HepG2 (cell line): ENCODE data around the gene TAF1C. TPM values are rescaled to one million over a fixed set of nuclear protein-coding genes. Genes with fewer than 3 reads are reported as not detected.

ENCODE experiments used
- ATAC-seq: fragments of 200-7000 bp; cut with Tn5 transposase; 3 replicates; pipeline ENCODE4 v1.9.1; 2020; ENCODE audit warnings: mild to moderate bottlenecking, moderate library complexity
- BruUV-seq: library from RNA; stranded (reverse); fragments of 400-500 nt; replicated peaks from 2 replicates; lab custom pipeline; 2021; lab: Mats Ljungman, UMichigan
- CTCF ChIA-PET: fragments of 300-600 bp; formaldehyde crosslinking; extraction: SDS; loops from one replicate; lab custom pipeline; 2021; ENCODE audit warnings: low total read pairs, inconsistent platforms, low intra/inter-chr PET ratio; lab: Yijun Ruan, JAX
- POLR2A ChIA-PET: fragments of 350-600 bp; sonication (Branson Sonifier 250); formaldehyde crosslinking; loops from one replicate; lab custom pipeline; 2020; ENCODE audit warnings: antibody characterized with exemption, inconsistent platforms; lab: Yijun Ruan, JAX
- DNase-seq: peaks from one replicate; pipeline ENCODE4 v3.0.0-alpha.2; 2015; ENCODE audit warnings: low spot score
- FAIRE-seq: peaks from 3 replicates; lab custom pipeline; 2011; peaks lifted over from hg19 to GRCh38; lab: Jason Lieb, UNC
- H2AFZ ChIP-seq: one replicate; pipeline ENCODE4 v1.6.1; 2011; ENCODE audit warnings: low read length, inconsistent platforms
- H3K27ac ChIP-seq: fragments of 300-600 bp; 3 replicates; pipeline ENCODE4 v1.8.0; 2011; ENCODE audit warnings: mixed run types, mild to moderate bottlenecking, mixed read lengths, low read length, inconsistent platforms; ENCODE audit not compliant: insufficient read depth; ENCODE audit errors: extremely low read length
- H3K27me3 ChIP-seq, 2 experiments: fragments of 200-600 bp in 1 of 2; 2 replicates in 1 of 2; 3 replicates in 1 of 2; pipeline versions ENCODE4 v1.6.0 to v1.8.0; 2011; ENCODE audit warnings: low read length in 2 of 2, mild to moderate bottlenecking in 2 of 2, moderate library complexity in 2 of 2, inconsistent platforms in 1 of 2; ENCODE audit not compliant: insufficient read depth in 2 of 2, control insufficient read depth in 1 of 2
- H3K36me3 ChIP-seq, 2 experiments: fragments of 200-600 bp in 1 of 2; replicated peaks in 1 of 2; 2 replicates in 1 of 2; 3 replicates in 1 of 2; pipeline versions ENCODE4 v1.5.1 to v1.8.0; 2011; ENCODE audit warnings: low read length in 2 of 2, inconsistent platforms in 1 of 2; ENCODE audit not compliant: insufficient read depth in 2 of 2, control insufficient read depth in 1 of 2
- H3K4me1 ChIP-seq: 2 replicates; pipeline ENCODE4 v1.5.1; 2012; ENCODE audit warnings: low read length, inconsistent platforms; ENCODE audit not compliant: insufficient read depth
- H3K4me2 ChIP-seq: 2 replicates; pipeline ENCODE4 v1.6.0; 2011; ENCODE audit warnings: low read depth, low read length, inconsistent platforms
- H3K4me3 ChIP-seq, 3 experiments: fragments of 200-600 bp in 1 of 3; sonication (generic), shearing (Covaris generic) in 1 of 3; replicated peaks in 1 of 3; 2 replicates each; pipeline ENCODE4 v1.5.1; 2011 to 2016; ENCODE audit warnings: low read length in 3 of 3, inconsistent platforms in 2 of 3, low read depth in 2 of 3, mild to moderate bottlenecking in 2 of 3, control low read depth in 1 of 3, mixed read lengths in 1 of 3; ENCODE audit not compliant: insufficient read depth in 1 of 3
- H3K79me2 ChIP-seq: one replicate; pipeline ENCODE4 v1.6.1; 2011; ENCODE audit warnings: low read length, inconsistent platforms; ENCODE audit not compliant: insufficient read depth
- H3K9ac ChIP-seq: 2 replicates; pipeline ENCODE4 v1.6.0; 2011; ENCODE audit warnings: mild to moderate bottlenecking, low read depth, low read length, inconsistent platforms; ENCODE audit not compliant: insufficient read depth
- H3K9me3 ChIP-seq: 2 replicates; pipeline ENCODE4 v1.5.1; 2012; ENCODE audit warnings: mild to moderate bottlenecking, low read length
- H4K20me1 ChIP-seq: 2 replicates; pipeline ENCODE4 v1.6.0; 2011; ENCODE audit warnings: inconsistent platforms, mild to moderate bottlenecking, low read length, moderate library complexity; ENCODE audit not compliant: insufficient read depth
- ARNTL ChIP-seq: sonication (generic); formaldehyde crosslinking; IDR thresholded peaks from 2 replicates; pipeline ENCODE4 v1.4.0; 2020; ENCODE audit warnings: mild to moderate bottlenecking, missing genetic modification reagents
- BCL3 ChIP-seq: sonication (generic); formaldehyde crosslinking; IDR thresholded peaks from 2 replicates; pipeline ENCODE4 v1.5.1; 2020; ENCODE audit warnings: mild to moderate bottlenecking, missing genetic modification reagents, moderate library complexity
- BORCS8-MEF2B ChIP-seq: sonication (generic); formaldehyde crosslinking; IDR thresholded peaks from 2 replicates; pipeline ENCODE4 v1.8.0; 2022; ENCODE audit warnings: mild to moderate bottlenecking, missing genetic modification reagents
- CREM ChIP-seq, 2 experiments: sonication (generic) in 1 of 2; formaldehyde crosslinking in 1 of 2; IDR thresholded peaks; 2 replicates each; pipeline versions ENCODE4 v1.4.0 to v1.6.1; 2016 to 2020; ENCODE audit warnings: antibody characterized with exemption in 1 of 2, mild to moderate bottlenecking in 1 of 2, missing genetic modification reagents in 1 of 2
- HES4 ChIP-seq: sonication (generic); formaldehyde crosslinking; IDR thresholded peaks from 2 replicates; pipeline ENCODE4 v1.9.0; 2021; ENCODE audit warnings: mild to moderate bottlenecking, missing genetic modification reagents, borderline replicate concordance
- NCOA2 ChIP-seq: sonication (generic); formaldehyde crosslinking; IDR thresholded peaks from 2 replicates; pipeline ENCODE4 v1.8.0; 2022; ENCODE audit warnings: inconsistent platforms
- NFYB ChIP-seq: sonication (generic); formaldehyde crosslinking; IDR thresholded peaks from 2 replicates; pipeline ENCODE4 v1.4.0; 2020; ENCODE audit warnings: missing genetic modification reagents
- RBFOX2 ChIP-seq: fragments of 200-400 bp; formaldehyde crosslinking; IDR thresholded peaks from 2 replicates; pipeline ENCODE4 v1.6.1; 2017; ENCODE audit warnings: low read depth, mild to moderate bottlenecking, low read length
- THAP9 ChIP-seq: sonication (generic); formaldehyde crosslinking; IDR thresholded peaks from 2 replicates; pipeline ENCODE4; 2020; ENCODE audit warnings: missing genetic modification reagents, mild to moderate bottlenecking, borderline replicate concordance
- ZKSCAN1 ChIP-seq: fragments of 150-350 bp; IDR thresholded peaks from 2 replicates; pipeline ENCODE4 v1.6.1; 2014; ENCODE audit warnings: low read length
- ZNF350 ChIP-seq: sonication (generic); formaldehyde crosslinking; IDR thresholded peaks from 2 replicates; pipeline ENCODE4 v1.4.0; 2020; ENCODE audit warnings: mild to moderate bottlenecking, low read depth, missing genetic modification reagents, borderline replicate concordance
- ZNF501 ChIP-seq: sonication (generic); formaldehyde crosslinking; IDR thresholded peaks from 2 replicates; pipeline ENCODE4 v1.5.1; 2020; ENCODE audit warnings: mild to moderate bottlenecking, moderate library complexity, missing genetic modification reagents
- ZNF563 ChIP-seq: sonication (generic); formaldehyde crosslinking; IDR thresholded peaks from 2 replicates; pipeline ENCODE4 v1.8.0; 2022; ENCODE audit warnings: mild to moderate bottlenecking, moderate library complexity, missing genetic modification reagents
- ZNF576 ChIP-seq: sonication (generic); formaldehyde crosslinking; IDR thresholded peaks from 2 replicates; pipeline ENCODE4 v1.4.0; 2020; ENCODE audit warnings: mild to moderate bottlenecking, missing genetic modification reagents
- ZNF768 ChIP-seq: sonication (generic); formaldehyde crosslinking; IDR thresholded peaks from 2 replicates; pipeline ENCODE4 v1.4.0; 2020; ENCODE audit warnings: missing genetic modification reagents
- WGBS: methylation state at CpG from one replicate; pipeline ENCODE4 v1.1.6; 2017; ENCODE audit warnings: low lambda C conversion rate; 5-methylcytosine and 5-hydroxymethylcytosine counted together
- in situ Hi-C: cut with HindIII; loops from 2 replicates; pipeline ENCODE4 v1.10.0; 2017; ENCODE audit warnings: low pct_unique_long_range_greater_than_20kb; ENCODE audit not compliant: extremely low pct_ligation_motif_present
- intact Hi-C: fragments of 100-400 bp; cut with micrococcal nuclease; formaldehyde crosslinking; loops from one replicate; pipeline ENCODE4 v1.10.0; 2022; ENCODE audit not compliant: unreplicated experiment
- polyA plus RNA-seq, 8 experiments: library from polyadenylated mRNA; depleted of rRNA in 3 of 8; stranded (reverse) in 7 of 8; unstranded in 1 of 8; fragments of >200 nt; fragmentation: Illumina TruSeq in 4 of 8; extraction: Trizol in 4 of 8; gene quantifications; 2 replicates each; pipeline versions ENCODE4 v1.2.1 to v1.2.3, GENCODE V29; 2011 to 2016; ENCODE audit warnings: low read depth in 4 of 8, missing spikeins in 1 of 8, mixed read lengths in 1 of 8; ENCODE audit not compliant: insufficient read depth in 1 of 8
- total RNA-seq, 5 experiments: library from RNA; depleted of rRNA; stranded (reverse); fragments of >200 nt; fragmentation: Illumina TruSeq; extraction: Trizol; gene quantifications; 2 replicates each; pipeline ENCODE4 v1.2.3, GENCODE V29; 2016; ENCODE audit warnings: low read depth in 1 of 5

The TAF1C gene
- total and polyA plus RNA-seq, 2 of the 13 experiments (the other 11 are each of a cell fraction or from before 2014, with no cell fraction given), result 15.6 to 20.8 TPM

- DNase-seq, result no peak
- Histone ChIP-seq H3K36me3 (no peaks in the 10 kb centered on the region), H3K9ac (no peak overlapping the region), H3K4me3 (no peak overlapping the region), H3K4me2 (no peak overlapping the region), H3K27ac (no peak overlapping the region), H3K79me2 (no peaks in the 10 kb centered on the region), H3K9me3 (no peaks in the 10 kb centered on the region), H2AFZ (no peak overlapping the region), H3K4me1 (no peaks in the 10 kb centered on the region), H3K27me3 (peaks cover 22 to 60% of the 10 kb centered on the region in 2 experiments; a peak in 4 of 5 replicates), H4K20me1 (no peaks in the 10 kb centered on the region)
- ChIA-PET CTCF (no interaction called here), POLR2A (no interaction called here)
- in situ Hi-C loops, result loop anchor here (25.0 kb wide), 1 partner anchor 238 kb away; the partner anchor contains the start of genes NECAB2 and OSGIN1
- intact Hi-C loops, result loop anchor here (5.0 kb wide), 1 partner anchor 538 kb away; no protein-coding TSS in a partner anchor
- WGBS, result 24% methylated on average over 10 of the region's 10 CpGs
- no TSS peak for BruUV-seq
- 0 out of 2 replicates have a peak, but pooled peaks have one; percentile 20 for TF ChIP-seq ZNF768 (CRISPR knock-in tag)
- TF ChIP-seq NCOA2 (CRISPR knock-in tag), result no peak
- ATAC-seq, result no peak
- FAIRE-seq, result no peak
These were observed 13.0 kb upstream of the TAF1C start for GRCh38 chr16:84199861-84200260.

GRCh38 chr16:84199097-84199496, 12.2 kb upstream of the TAF1C start:
- POLR2A ChIA-PET, result no interaction called here
- DNase-seq, result no peak
- H3K4me1 ChIP-seq, result no peaks in the 10 kb centered on the region
- no TSS peak for BruUV-seq
- in situ Hi-C loops (loop anchor here (25.0 kb wide), 1 partner anchor 237 kb away; the partner anchor contains the start of genes NECAB2 and OSGIN1), intact Hi-C loops (loop anchor here (5.0 kb wide), 1 partner anchor 537 kb away; no protein-coding TSS in a partner anchor)
- FAIRE-seq, result no peak
- no peak overlapping the region for H3K27ac ChIP-seq
- no peak overlapping the region for H3K4me2 ChIP-seq
- H3K27me3 ChIP-seq, result peaks cover 25 to 68% of the 10 kb centered on the region in 2 experiments; a peak in 4 of 5 replicates
- CTCF ChIA-PET, result no interaction called here
- H3K36me3 ChIP-seq, result no peaks in the 10 kb centered on the region
- ATAC-seq, result no peak
- H2AFZ ChIP-seq, result no peak overlapping the region
- H3K79me2 ChIP-seq, result no peaks in the 10 kb centered on the region
- 34% methylated on average over 13 of the region's 13 CpGs for WGBS
- H3K4me3 ChIP-seq, result no peak overlapping the region
- H3K9me3 ChIP-seq, result no peaks in the 10 kb centered on the region
- H4K20me1 ChIP-seq, result no peaks in the 10 kb centered on the region
- H3K9ac ChIP-seq, result no peak overlapping the region
- TF ChIP-seq BORCS8-MEF2B (CRISPR knock-in tag), result no peak
- TF ChIP-seq CREM (IDR thresholded peaks at IDR 0.05), result no peak
- no peak for TF ChIP-seq CREM (CRISPR knock-in tag; IDR thresholded peaks at IDR 0.05)
- no peak for TF ChIP-seq RBFOX2
- no peak for TF ChIP-seq ZNF501 (CRISPR knock-in tag)
- TF ChIP-seq HES4 (CRISPR knock-in tag), result no peak
- no peak for TF ChIP-seq ZNF576 (CRISPR knock-in tag)
- TF ChIP-seq ZNF563 (CRISPR knock-in tag), result no peak
- TF ChIP-seq THAP9 (CRISPR knock-in tag), result no peak
- no peak for TF ChIP-seq BCL3 (CRISPR knock-in tag)
- TF ChIP-seq ZNF350 (CRISPR knock-in tag), result no peak
- TF ChIP-seq ARNTL (CRISPR knock-in tag), result no peak
- no peak for TF ChIP-seq NFYB
- TF ChIP-seq ZKSCAN1, result no peak
